CD4-positive, alpha-beta T cell treated with Interleukin-17A for 1 hour (primary cell): ENCODE results near the gene TNNC1.

ENCODE experiments used
- DNase-seq: peaks from one replicate; pipeline ENCODE4 v3.0.0-alpha.2; 2020

The TNNC1 gene

GRCh38 chr3:52483577-52484381 is 29.9 kb upstream of the TNNC1 start:
- DNase-seq = no peak

DNA sequence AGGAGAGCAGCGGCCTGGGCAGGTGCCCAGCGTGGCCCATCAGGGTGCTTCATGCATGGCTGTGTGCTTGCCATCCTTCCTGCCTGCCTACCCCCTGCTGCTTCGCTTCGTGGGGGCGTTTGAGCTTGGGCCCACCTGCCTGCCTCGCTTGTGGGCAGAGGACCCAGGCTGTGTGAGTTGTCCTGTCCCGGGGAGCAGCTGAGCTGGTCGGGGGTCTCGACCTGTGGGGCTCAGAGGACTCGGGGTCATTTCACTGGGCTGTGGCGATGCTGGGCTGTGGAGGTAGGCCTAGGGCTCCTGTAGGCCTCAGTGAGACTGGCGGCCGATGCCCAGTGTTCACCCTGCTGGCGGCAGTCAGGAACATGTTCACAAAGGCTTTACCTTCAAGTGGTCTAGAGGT is 29.2 kb upstream of the TNNC1 start:
- no peak for DNase-seq

DNA sequence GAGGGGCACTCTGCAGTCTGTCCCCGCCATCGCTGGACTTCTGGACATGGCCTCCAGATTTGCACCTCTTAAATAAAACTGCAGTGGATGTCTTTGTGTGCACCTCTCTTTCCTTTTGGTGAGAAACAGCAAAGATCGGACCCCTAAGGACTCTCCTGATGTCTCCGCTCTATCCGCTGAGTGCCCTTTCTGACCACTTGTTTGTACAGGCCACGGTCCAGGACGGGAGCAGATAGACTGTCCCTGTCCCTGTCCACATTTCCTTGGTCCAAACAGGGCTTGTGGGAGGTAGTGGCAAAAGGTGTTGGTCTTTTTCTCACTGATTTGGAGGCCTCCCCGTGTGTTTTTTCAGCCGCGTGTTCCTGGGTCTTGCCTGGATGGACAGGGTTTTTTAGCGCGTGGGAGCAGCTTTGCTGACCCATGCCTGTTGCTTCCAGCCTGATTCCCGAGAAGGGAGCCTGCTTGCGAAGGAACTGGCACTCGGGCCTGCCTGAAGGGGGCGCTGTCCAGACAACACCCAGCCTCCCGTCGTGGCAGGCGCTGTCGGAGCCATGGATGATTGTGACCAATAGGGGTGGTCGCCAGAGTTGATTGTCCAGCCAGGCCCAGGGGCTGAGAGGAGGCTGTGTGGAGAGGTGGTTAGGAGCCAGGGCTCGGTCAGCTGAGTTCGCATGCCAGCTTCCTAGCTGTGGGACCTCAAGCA is 28.1 kb upstream of the TNNC1 start:
- no peak for DNase-seq

GRCh38 chr3:52480768-52481715 is 27.2 kb upstream of the TNNC1 start:
- no peak for DNase-seq

DNA sequence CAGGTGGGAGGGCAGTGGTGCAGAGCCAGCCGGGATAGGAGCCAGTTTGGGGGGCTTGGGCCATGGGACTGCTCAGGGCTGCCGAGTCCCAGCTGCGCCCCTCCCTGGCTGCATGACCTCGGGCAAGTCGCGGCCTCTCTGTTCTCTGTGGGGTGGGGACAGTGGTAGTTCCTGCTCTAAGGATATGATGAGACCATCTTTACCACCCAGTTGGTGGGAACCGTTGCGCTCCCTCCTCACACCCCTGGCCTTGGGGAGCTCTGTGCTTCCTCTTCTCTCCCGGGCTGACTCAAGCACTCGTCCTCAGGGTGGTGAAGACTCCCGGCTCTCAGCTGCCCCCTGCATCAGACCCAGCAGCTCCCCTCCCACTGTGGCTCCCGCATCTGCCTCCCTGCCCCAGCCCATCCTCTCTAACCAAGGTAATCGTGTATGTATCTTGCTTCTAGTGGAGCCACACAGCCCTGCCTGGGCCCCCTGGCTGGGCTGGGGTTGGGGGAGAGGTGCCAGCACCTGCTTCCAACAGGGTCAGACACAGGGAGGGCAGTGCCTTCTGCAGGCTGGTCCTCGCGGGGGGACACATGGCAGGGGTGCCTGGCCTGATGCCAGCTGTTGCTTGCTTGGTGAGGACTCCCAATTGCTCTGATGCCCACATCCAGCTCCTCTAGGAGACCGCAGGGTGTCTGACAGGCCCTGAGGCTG is 26.2 kb upstream of the TNNC1 start:
- DNase-seq = no peak

- DNase-seq = no peak
Measured at GRCh38 chr3:52479037-52479876, 25.4 kb upstream of the TNNC1 start.

GRCh38 chr3:52477796-52478095 is 23.9 kb upstream of the TNNC1 start:
- DNase-seq = no peak

DNA sequence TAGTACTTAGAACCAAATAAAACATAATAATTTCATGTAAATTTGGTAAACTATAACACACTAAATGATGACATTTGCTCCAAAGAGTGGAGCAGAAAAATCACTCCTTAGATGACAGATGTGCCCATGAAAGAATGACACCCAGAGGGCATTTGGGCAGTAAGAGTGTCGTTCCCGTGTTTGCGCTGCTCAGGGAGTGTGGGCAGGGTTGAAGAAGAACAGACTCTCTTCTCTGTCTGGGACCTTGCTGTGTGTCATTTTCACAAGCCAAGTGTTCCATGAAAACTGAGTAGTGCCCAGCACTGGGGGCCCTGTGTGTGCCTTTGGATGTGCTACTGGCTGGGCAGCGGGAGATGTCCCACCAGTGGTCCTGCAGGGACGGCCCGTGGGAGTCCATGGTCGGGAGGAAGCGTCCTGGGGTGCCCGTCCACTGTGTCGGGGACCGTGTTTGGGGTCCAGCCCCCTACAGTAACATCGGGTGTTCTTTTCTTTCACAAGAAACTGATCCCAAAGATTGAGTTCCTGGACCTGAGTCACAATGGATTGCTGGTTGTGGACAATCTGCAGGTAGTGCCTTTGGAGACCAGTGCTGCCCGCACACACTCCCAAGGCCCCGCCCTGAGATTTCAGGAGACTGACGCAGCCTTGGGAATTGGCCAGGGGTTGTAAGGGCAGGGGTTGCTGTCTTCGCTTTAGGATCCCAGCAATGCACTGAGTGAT is 23.4 kb upstream of the TNNC1 start:
- DNase-seq = no peak

- DNase-seq = no peak
Measured at GRCh38 chr3:52473026-52473425, 19.2 kb upstream of the TNNC1 start.

- no peak for DNase-seq
Measured at GRCh38 chr3:52472239-52473000, 18.6 kb upstream of the TNNC1 start.

- peak; percentile 26 for DNase-seq
Measured at GRCh38 chr3:52471371-52472238, 17.8 kb upstream of the TNNC1 start.

- DNase-seq = no peak
Measured at GRCh38 chr3:52470920-52471319, 17.1 kb upstream of the TNNC1 start.

- DNase-seq = no peak
Measured at GRCh38 chr3:52469001-52469400, 15.2 kb upstream of the TNNC1 start.

GRCh38 chr3:52468336-52468735 is 14.5 kb upstream of the TNNC1 start:
- no peak for DNase-seq

DNA sequence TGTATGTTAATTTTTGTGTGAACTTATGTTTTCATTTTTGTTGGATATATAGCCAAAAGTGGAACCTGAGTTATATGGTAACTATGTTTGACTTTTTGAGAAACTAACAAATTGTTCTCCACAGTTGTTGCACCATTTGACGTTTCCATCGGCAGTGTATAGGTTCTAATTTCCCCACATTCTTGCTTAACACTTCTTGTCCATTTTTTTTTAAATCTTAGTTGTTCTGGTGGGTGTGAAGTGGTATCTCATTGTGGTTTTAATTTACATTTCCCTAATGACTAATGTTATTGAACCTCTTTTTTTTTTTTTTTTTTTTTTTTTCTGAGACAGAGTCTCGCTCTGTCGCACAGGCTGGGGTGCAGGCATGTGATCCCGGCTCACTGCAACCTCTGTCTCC is 9.6 kb upstream of the TNNC1 start:
- no peak for DNase-seq

- no peak for DNase-seq
Measured at GRCh38 chr3:52461874-52462273, 8.0 kb upstream of the TNNC1 start.

DNA sequence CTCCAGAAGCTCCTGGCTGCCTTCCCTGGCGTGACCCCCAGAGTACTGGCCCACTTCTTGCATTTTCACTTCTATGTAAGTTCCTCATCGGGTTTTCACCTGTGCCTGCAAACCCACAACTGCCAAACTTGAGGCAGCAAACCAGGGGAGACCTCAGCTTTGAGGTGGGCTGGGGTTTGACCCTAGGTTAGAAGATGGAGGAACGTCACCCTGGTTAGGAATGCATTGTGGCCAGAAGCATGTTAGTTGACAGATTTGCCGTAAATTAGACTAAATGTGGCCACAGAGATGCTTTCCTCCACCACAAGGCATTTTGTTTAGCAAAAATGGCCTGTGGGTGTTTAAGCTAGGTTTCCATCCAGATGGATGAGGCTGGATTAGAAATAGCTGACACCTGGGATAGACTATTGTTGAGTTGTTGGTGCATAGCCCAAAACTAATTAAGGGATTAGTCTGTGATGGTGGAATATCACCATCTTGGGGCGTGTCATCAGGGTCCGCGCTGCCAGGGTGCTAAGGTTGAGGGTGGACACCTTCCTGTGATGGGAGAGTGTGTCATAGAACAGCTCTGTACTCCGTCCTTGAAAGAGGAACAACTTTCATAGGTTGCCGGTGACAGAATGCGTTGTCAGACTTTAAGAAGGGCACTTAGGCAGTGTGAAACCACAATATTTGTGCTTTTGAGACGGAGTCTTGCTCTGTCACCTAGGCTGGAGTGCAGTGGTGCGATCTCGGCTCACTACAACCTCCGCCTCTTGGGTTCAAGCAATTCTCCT is 5.1 kb upstream of the TNNC1 start:
- DNase-seq = no peak

GRCh38 chr3:52458031-52458760 is 4.4 kb upstream of the TNNC1 start:
- DNase-seq = no peak
